ENCODE measurements around the gene CALR3. TPM values are rescaled to one million over a fixed set of nuclear protein-coding genes. Genes with fewer than 3 reads are reported as not detected.

CALR3 gene
- total and polyA plus RNA-seq, 4 experiments from 2014 or later = not detected

Other genes with a start within 250 kb of the CALR3 start
- 100 to 1,000 TPM; 425 to 437 TPM for gene KLF2, start 171.3 kb downstream of the CALR3 start, total RNA-seq
- gene KLF2, start 171.3 kb downstream of the CALR3 start, polyA plus RNA-seq = 100 to 1,000 TPM; 120 to 300 TPM
- gene EPS15L1, start 24.2 kb downstream of the CALR3 start, total RNA-seq = 10 to 100 TPM; 53.6 to 55.8 TPM
- gene EPS15L1, start 24.2 kb downstream of the CALR3 start, polyA plus RNA-seq = 10 to 100 TPM in 1 of 2 donors, 1 to 10 TPM in 1; 6.6 to 12.7 TPM
- 1 to 10 TPM; 4.6 to 6.7 TPM for gene C19orf44, start 227 bp upstream of the CALR3 start, total RNA-seq
- 1 to 10 TPM in 1 of 2 donors, under 1 TPM in 1; 0.38 to 1.7 TPM for gene C19orf44, start 227 bp upstream of the CALR3 start, polyA plus RNA-seq
- gene CHERP, start 46.3 kb upstream of the CALR3 start, total RNA-seq = 10 to 100 TPM; 72.9 to 73.5 TPM
- gene CHERP, start 46.3 kb upstream of the CALR3 start, polyA plus RNA-seq = 10 to 100 TPM in 1 of 2 donors, 1 to 10 TPM in 1; 5.3 to 24.6 TPM
- gene SLC35E1, start 76.2 kb upstream of the CALR3 start, total RNA-seq = 10 to 100 TPM; 38.8 TPM
- gene SLC35E1, start 76.2 kb upstream of the CALR3 start, polyA plus RNA-seq = 10 to 100 TPM; 15.3 to 31.8 TPM
- 10 to 100 TPM; 17.8 to 18.6 TPM for gene MED26, start 132.0 kb upstream of the CALR3 start, total RNA-seq
- gene MED26, start 132.0 kb upstream of the CALR3 start, polyA plus RNA-seq = 1 to 10 TPM; 3.3 to 4.6 TPM
- 10 to 100 TPM; 89.3 to 94.1 TPM for gene SMIM7, start 164.0 kb upstream of the CALR3 start, total RNA-seq
- 10 to 100 TPM; 59.6 to 66.9 TPM for gene SMIM7, start 164.0 kb upstream of the CALR3 start, polyA plus RNA-seq
- gene TMEM38A, start 165.0 kb upstream of the CALR3 start, total RNA-seq = under 1 TPM; 0.67 to 0.99 TPM
- gene TMEM38A, start 165.0 kb upstream of the CALR3 start, polyA plus RNA-seq = 1 to 10 TPM in 1 of 2 donors, under 1 TPM in 1; 0.22 to 1.2 TPM
- gene NWD1, start 223.7 kb upstream of the CALR3 start, total RNA-seq = not detected
- not detected for gene NWD1, start 223.7 kb upstream of the CALR3 start, polyA plus RNA-seq

All from CD4-positive, alpha-beta memory T cell (primary cell).